Amniotic epithelial cell (primary cell): ENCODE results near the gene CTH.
"Not testable (repeated sequence)": the region's sequence is repeated elsewhere in the genome, so short reads cannot be mapped to it uniquely, and the experiment has no call there.

Experiments used
- DNase-seq: peaks from one replicate; pipeline ENCODE4 v3.0.0-alpha.2; 2010; ENCODE audit warnings: low read depth

Gene CTH

DNA sequence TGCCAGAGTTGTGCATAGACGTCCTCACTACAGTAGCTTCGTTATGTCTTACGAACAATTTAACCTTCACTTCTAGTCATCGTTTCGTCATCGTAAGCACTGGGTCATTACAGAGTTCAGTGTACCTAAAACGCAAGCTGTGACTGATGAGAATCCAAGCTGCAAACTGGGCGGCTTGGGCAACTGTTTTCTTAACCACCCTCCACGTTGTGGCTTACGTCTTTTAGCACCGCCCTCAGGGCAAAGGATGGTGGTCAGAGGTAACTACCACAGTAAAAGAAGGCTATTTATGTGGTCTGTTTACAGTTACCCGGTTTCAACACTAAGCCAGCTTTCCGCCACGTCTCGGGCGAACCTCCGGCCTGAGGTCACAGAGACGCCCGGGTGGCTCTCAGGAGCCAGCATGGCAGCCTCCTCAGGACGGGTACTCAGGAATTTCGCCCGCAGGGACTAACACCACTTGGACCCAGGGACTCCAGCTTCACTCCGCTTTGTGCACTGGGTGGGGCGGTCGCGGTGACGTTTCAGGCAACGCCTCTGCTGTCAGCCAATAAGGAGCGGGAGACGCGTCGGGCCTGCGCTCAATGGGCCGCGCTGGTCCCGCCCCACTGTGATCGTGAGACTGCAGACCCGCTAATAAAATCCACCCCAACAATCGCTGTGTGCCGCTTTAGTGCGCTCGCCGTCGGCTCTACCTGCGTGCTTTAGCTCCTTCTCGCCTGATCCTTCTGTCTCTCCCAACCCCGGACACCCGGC is at the start of gene CTH:
TSS of gene CTH (plus strand) at position 665 of the 756 bp plus-strand sequence. CDS start 148 bp downstream, outside the sequence.
- DNase-seq = peak; percentile 96

DNA sequence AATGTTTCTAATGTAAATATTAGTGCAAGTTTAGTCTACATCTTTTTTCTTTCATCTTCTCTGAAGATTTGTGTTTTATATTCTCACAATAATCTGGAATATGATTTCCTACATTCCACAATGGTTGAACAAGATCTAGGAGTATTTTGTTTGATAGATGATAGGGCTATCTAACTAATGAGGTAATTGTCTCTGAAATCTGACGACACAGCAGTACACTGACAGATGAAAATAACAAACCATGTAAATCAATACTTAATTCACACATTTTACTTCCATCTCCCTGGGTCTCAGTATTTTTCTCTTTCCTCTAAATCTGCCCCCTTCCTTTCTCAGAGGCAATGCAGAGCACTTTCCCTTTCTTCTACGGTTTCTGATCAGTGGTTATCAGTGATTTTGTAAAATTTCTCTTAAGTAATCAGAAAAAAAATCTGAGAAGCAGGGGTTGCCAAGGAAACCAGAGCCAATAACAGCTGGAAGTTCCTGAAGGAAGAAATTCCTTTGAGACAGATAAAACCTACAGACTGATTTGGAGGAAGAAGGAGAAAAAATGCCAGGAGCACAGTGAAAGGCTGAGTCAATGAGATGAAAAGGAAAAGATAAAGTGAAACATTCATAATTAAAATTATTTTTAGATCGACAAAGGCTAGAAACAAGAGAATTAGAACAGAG is 49.2 kb upstream of the CTH start:
- DNase-seq = peak; percentile 63

DNA sequence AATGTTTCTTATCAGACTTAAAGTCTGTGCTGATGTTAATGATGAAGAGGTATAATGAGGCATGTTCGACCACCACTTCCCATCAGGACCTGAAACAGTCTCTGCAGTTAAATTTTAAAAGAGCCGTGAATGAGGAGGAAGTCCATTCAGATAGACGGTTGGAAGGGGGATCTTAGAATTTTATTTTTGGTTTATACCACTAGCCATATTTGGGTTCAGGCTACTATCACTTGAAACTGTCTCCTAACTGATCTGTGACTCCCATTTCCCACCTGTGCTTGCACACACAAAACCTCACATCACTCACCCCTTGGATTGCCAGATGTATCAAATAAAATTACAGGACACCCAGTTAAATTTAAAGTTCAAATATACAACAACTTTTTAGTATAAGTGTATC is 46.6 kb upstream of the CTH start:
- DNase-seq = no peak

DNA sequence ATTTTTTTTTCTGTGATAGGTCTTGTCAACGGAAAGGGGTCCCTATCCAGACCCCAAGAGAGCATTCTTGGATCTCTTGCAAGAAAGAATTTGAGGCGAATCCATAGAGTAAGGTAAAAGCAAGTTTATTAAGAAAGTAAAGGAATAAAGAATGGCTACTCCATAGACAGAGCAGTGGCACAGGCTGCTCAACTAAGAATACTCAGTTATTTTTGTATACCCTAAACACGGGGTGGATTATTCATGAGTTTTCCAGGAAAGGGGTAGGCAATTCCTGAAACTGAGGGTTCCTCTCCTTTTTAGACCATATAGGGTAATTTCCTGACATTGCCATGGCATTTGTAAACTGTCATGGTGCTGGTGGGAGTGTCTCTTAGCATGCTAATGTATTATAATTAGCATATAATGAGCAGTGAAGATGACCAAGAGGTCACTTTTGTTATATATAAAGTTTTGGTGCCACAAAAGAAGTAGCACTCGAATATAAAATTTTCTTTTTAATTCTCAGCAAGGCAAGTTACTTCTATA is 44.6 kb upstream of the CTH start:
- DNase-seq = not testable (repeated sequence)

DNA sequence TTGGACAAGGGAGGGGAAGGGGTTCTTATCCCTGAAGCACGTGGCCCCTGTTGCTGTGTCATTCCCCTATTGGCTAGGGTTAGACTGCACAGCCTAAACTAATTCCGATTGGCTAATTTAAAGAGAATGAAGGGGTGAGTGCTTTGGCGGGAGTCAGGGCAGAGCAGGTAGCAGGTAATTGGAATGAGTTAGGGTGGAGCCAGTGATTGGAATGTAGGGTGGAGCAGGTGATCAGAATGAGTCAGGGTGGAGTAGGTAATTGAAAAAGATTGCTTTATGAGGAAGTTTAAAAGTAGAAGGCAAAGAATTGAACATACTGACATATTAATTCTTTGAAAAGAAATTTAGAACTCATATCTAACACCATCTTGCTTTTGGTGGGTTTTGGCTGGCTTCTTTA is 44.1 kb upstream of the CTH start:
- DNase-seq = not testable (repeated sequence)

DNA sequence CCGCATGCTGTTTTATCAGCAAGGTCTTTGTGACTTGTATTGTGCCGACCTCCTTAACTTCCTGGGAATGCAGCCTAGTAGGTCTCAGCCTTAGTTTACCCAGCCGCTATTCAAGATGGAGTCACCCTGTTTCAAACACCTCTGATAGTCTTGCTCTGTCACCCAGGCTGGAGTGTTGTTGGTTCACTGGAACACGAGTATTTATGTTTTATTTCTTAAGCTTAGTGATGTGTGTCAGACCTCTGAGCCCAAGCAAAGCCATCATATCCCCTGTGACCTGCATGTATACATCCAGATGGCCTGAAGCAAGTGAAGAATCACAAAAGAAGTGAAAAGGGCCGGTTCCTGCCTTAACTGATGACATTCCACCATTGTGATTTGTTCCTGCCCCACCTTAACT is 43.7 kb upstream of the CTH start:
- not testable (repeated sequence) for DNase-seq

DNA sequence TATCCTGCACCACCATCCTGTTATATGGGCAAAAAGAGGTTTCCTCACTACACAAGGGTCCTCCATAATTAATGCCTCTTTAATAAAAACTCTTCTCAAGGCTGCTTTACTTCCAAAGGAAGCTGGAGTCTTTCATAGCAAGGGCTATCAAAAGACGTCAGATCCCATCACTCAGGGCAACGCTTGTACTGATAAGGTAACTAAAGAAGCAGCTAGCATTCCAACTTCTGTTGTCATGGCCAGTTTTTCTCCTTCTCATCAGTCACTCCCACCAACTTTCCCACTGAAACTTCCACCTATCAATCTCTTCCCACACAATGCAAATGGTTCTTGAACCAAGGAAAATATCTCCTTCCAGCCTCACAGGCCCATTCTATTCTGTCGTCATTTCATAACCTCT is 39.5 kb upstream of the CTH start:
- peak; percentile 84 for DNase-seq

DNA sequence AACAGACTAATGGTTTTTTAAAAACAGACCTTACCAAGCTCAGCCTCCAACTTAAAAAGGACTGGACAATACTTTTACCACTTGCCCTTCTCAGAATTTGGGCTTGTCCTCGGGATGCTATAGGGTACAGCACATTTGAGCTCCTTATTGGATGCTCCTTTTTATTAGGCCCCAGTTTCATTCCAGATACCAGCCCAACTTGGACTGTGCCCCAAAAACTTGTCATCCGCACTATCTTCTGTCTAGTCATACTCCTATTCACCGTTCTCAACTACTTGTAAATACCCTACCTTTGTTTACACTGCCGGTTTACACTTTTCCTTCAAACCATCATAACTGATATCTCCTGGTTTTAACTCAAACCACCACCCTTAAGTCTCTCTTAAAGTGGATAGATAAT is 38.6 kb upstream of the CTH start:
- DNase-seq = no peak

DNA sequence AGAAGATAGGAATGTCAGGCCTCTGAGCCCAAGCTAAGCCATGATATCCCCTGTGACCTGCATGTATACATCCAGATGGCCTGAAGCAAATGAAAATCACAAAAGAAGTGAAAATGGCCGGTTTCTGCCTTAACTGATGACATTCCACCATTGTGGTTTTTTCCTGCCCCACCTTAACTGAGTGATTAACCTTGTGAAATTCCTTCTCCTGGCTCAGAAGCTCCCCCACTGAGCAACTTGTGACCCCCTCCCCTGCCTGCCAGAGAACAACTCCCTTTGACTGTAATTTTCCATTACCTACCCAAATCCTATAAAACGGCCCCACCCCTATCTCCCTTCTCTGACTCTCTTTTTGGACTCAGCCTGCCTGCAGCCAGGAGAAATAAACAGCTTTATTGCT is 37.5 kb upstream of the CTH start:
- DNase-seq = not testable (repeated sequence)

DNA sequence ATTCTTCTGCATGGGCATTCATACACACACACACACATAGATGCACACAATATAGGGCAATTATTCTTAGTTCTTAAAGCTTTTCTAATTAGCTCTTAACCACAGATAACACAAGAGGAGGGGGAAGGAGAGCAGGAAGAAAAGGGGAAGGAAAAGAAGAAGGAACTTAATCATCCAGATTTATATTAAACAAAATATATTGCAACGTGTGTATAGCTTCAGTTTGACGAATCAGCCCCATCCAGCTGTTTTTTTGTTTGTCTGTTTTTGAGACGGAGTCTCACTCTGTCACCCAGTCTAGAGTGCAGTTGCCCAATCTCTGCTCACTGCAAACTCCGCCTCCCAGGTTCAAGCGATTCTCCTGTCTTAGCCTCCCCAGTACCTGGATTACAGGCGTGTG is 34.9 kb upstream of the CTH start:
- DNase-seq = no peak

DNA sequence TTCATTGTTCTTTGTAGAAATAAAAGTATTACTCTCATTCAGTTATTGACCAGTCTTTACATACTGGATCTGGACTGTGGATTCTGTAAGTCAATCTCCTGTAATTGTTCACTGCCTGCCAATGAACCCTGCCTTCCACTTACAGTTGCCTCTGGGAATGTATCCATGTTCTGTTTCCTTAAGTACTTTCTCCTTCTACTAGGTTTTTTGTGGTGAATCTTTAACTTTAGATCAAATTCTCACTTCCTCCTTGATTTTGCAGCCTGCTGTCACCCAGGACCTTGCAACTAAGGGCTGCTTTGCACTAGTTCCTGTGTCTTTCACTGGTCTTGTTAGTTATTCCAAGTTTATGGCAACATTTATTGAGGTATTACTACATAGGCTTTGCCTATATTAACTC is 28.4 kb upstream of the CTH start:
- DNase-seq = no peak

DNA sequence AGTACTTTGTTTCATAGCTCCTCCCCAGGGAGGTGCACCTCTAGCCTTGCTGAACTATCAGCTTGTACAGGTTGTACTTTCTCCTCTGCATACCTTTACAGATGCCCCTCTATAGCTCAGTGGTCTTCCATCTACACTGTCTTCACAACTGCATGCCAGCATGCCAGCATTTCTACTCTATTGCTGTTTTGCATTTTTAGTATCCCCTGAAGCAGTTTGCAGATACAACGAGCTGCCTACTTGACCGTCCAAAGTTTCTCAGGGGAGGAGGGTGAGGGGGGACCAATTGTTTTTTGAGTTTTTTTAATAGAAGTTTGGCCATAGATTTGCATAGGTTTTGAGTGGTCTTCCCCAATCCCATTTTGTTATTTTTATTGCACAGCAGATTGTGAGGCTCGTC is 27.6 kb upstream of the CTH start:
- no peak for DNase-seq

DNA sequence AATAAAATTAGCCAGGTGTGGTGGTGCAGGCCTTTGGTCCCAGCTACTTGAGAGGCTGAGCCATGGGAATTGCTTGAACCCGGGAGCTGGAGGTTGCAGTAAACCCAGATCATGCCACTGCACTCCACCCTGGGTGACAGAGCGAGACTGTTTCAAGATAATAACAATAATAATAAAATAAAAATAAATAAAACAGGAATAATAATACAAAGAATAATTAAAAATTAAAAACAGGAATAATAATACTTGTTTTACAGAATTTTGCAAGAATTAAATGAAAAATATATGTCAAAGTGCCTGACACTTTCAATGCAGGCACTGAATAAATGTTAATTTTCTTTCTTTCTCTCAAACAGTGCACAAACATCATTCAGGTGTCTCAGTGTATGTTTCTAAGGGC is 26.5 kb upstream of the CTH start:
- DNase-seq = no peak

DNA sequence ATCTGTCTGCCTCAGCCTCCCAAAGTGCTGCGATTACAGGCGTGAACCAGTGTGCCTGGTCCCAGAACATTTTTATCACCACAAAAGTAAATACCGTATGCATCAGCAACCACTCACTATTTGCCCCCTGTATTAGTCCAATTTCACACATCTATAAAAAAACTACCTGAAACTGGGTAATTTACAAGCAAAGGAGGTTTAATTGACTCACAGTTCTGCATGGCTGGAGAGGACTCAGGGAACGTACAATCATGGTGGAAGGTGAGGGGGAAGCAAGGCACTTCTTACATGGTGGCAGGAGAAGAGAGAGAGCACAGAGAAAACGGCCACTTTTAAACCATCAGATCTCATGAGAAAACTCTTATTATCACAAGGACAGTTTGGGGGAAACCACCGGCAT is 25.6 kb upstream of the CTH start:
- DNase-seq = no peak

DNA sequence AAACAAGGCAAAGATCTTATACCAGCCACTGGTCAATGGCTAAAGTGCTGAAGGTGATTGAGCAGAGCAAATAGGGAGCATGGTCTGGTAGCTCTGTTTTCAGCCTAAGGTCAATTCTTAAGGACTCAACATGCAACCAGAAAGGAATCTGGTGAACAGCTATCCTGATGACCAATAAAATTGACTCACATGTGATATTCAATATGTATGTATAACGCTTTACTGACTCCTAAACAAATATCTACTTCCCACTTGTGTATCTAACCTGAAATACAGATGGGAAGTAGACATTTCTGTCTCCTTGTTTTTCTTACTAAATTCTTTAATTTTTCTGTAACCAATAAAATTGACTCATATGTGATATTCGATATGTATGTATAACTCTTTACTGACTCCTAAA is 24.9 kb upstream of the CTH start:
- no peak for DNase-seq

DNA sequence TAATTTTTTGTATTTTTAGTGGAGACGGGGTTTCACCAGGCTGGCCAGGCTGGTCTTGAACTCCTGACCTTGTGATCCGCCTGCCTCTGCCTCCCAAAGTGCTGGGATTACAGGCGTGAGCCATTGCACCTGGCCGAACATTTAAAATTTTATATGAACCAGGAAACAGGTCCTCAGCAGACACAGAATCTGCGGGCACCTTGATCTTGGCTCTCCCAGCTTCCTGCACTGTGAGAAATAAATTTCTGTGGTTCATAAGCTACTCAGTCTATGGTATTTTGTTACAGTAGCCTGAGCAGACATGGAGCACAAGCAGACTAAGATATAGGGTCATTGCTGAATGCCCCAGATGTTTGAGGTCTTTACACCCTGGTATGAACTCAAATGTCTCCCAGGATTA is 23.6 kb upstream of the CTH start:
- DNase-seq = peak; percentile 3

DNA sequence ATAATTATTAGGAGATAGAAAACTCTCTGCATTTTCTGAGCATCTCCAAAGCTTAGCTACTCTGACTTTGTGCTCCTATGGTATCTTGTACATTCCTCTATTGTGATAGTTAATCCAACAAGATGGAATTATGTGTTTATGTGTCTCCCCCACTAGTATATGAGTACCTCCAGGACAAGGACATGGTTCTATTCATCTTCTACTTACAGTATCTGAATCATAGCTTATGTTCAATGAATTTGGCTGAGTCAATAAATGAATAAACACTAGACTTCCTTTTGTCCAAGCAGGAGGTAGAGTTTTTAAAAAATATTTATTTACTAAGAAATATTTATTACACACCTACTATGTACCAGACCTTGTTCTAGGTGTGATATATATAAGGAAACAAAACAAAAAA is 18.4 kb upstream of the CTH start:
- no peak for DNase-seq

DNA sequence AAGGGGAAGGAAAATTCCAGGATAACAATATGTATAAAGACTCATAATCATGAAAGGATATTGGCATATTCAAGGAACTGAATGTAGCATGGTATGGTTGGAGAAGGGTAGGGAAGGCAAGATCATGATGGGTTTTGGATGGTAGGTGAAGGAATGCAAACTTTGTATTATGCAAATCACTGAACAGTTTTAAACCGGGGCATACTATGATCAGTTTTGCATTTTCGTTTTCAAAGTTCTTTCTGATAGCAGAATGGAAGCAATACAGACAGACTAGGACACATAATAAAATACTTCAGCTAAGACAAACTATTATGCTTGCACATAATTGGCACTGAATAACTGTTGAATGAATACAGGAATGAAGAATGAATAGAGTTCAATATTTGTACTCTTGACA is 14.5 kb upstream of the CTH start:
- no peak for DNase-seq

DNA sequence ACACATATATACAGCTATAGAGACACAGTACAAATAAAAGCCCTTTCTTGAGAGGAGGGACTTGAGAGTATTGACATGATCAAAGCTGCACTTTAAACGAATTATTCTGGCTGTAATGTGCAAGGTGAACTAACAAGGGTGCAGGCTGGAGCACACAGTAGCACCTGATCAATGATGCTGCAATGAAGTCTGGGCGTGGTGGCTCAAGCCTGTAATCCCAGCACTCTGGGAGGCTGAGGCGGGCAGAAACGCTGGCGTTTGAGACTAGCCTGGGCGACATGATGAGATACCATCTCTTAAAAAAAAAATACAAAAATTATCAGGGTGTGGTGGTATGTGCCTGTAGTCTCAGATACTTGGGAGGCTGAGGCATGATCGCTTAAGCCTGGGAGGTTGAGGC is 14.1 kb upstream of the CTH start:
- DNase-seq = no peak

DNA sequence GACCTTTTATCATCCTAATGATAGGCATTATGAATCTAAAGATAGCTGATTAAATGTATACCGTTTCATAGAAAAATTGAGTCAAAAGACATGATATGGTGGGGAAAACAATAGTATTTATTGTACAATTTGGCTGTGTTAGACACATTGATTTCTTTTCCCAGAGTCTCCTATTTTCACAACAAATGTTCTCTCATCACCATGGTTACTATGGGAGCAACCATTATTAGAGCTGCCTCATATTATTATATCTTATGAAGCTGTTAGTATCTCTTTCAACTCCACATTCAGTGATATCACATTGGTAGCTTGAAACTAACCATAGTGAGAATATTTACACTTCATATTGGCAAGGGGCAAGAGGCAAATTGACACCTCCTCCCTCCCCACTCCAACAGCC is 10.7 kb upstream of the CTH start:
- DNase-seq = no peak

DNA sequence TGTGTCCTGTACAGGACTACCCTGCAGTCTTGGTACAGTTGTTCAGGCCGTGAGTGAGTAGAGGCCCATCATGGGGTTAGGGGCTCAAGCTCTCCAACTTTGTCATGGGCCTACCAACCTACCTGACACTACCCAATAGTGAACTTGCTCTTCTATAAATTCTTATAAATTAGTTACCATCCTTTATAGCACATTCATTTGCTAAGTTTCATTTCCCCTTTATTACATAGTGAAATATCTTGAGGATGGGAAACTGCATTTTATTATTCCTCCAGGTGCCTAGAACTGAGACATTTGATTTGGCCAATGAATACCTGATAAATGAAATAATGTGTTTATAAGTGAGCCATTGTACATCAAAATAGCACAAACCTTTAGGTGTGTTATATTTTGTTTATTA is 9.1 kb upstream of the CTH start:
- no peak for DNase-seq

DNA sequence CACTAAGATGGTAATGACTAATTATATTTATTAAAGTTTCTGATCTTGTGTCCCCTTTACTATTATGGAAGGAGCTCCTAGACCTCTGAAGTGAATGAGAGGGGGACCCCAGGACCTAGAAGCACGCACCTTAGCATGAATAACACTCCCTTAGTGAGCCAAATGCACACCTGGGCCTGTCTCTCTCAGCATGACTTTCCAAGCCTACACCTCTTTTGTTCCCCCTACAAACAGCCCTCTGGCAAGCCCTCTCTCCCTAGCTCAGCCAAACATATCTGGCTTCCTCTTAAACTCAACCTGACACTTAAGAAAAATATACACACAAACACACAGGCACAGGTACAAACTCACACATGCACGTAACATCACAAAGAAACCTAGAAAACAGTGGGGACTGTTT is 7.3 kb upstream of the CTH start:
- no peak for DNase-seq

DNA sequence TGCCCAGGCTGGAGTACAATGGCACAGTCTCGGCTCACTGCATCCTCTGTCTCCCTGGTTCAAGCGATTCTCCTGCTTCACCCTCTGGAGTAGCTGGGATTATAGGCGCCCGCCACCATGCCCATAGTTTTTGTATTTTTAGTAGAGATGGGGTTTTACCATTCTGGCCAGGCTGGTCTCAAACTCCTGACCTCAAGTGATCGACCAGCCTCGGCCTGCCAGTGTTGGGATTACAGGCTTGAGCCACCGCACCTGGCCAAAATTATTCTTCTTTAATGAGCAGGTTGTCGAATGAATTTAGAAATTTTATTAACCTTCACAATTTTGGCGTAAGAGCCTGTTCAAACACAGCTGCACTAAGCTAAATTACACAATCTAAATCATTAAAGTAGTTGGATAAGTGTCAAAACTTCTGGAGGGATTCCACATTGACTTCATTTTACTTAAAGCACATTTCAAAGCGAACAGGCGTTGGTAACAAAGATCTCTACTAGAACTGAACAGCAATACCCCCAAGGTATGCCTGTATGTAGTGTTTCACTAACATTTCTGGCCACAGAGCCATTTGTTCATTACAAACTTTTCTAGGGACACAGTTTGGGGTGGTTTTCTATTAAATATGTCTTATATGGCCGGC is 5.2 kb upstream of the CTH start:
- no peak for DNase-seq
